ENCODE results near the gene ADGRD2. TPM values are rescaled to one million over a fixed set of nuclear protein-coding genes. Genes with fewer than 3 reads are reported as not detected.

The ADGRD2 gene
- total RNA-seq, 1 donor from 2014 or later, result not detected

- no peak for DNase-seq (ENCODE audit: extremely low spot score, unreplicated experiment)
- Mint-ChIP-seq H3K27ac (ENCODE audit: unreplicated experiment) (no peak overlapping the region), H3K9me3 (ENCODE audit: unreplicated experiment) (no peaks in the 10 kb centered on the region), H3K27me3 (ENCODE audit: unreplicated experiment) (peaks cover 26% of the 10 kb centered on the region), H3K4me1 (ENCODE audit: unreplicated experiment) (peaks cover 3% of the 10 kb centered on the region), H3K36me3 (ENCODE audit: unreplicated experiment) (no peaks in the 10 kb centered on the region), H3K4me3 (ENCODE audit: unreplicated experiment) (peak overlapping the region; percentile 14)
- no peak for TF ChIP-seq CTCF (IDR thresholded peaks at IDR 0.05)
Observed at GRCh38 chr9:124478354-124478753, 28.1 kb downstream of the ADGRD2 start.

GRCh38 chr9:124479371-124479770 is 29.1 kb downstream of the ADGRD2 start:
- H3K36me3 Mint-ChIP-seq (ENCODE audit: unreplicated experiment), result no peaks in the 10 kb centered on the region

GRCh38 chr9:124479947-124480620 is 29.8 kb downstream of the ADGRD2 start:
- TF ChIP-seq CTCF (IDR thresholded peaks at IDR 0.05), result no peak
- Mint-ChIP-seq H3K27me3 (ENCODE audit: unreplicated experiment) (peaks cover 26% of the 10 kb centered on the region), H3K36me3 (ENCODE audit: unreplicated experiment) (no peaks in the 10 kb centered on the region), H3K27ac (ENCODE audit: unreplicated experiment) (no peak overlapping the region), H3K4me3 (ENCODE audit: unreplicated experiment) (no peak overlapping the region), H3K9me3 (ENCODE audit: unreplicated experiment) (no peaks in the 10 kb centered on the region), H3K4me1 (ENCODE audit: unreplicated experiment) (peaks cover 3% of the 10 kb centered on the region)
- no peak for DNase-seq (ENCODE audit: extremely low spot score, unreplicated experiment)

More at GRCh38 chr9:124479371-124479770, 29.1 kb downstream of the ADGRD2 start:
- Mint-ChIP-seq H3K9me3 (ENCODE audit: unreplicated experiment) (no peaks in the 10 kb centered on the region), H3K4me3 (ENCODE audit: unreplicated experiment) (no peak overlapping the region), H3K27me3 (ENCODE audit: unreplicated experiment) (peaks cover 26% of the 10 kb centered on the region), H3K4me1 (ENCODE audit: unreplicated experiment) (peaks cover 3% of the 10 kb centered on the region), H3K27ac (ENCODE audit: unreplicated experiment) (no peak overlapping the region)
- no peak for DNase-seq (ENCODE audit: extremely low spot score, unreplicated experiment)
- no peak for TF ChIP-seq CTCF (IDR thresholded peaks at IDR 0.05)

- peak; percentile 41 for TF ChIP-seq CTCF (IDR thresholded peaks at IDR 0.05)
- no peaks in the 10 kb centered on the region for H3K9me3 Mint-ChIP-seq (ENCODE audit: unreplicated experiment)
- peaks cover 29% of the 10 kb centered on the region for H3K27me3 Mint-ChIP-seq (ENCODE audit: unreplicated experiment)
- H3K27ac Mint-ChIP-seq (ENCODE audit: unreplicated experiment), result no peak overlapping the region
- DNase-seq (ENCODE audit: extremely low spot score, unreplicated experiment), result no peak
- H3K4me3 Mint-ChIP-seq (ENCODE audit: unreplicated experiment), result no peak overlapping the region
- H3K36me3 Mint-ChIP-seq (ENCODE audit: unreplicated experiment), result no peaks in the 10 kb centered on the region
- peaks cover 3% of the 10 kb centered on the region for H3K4me1 Mint-ChIP-seq (ENCODE audit: unreplicated experiment)
Observed at GRCh38 chr9:124480621-124480981, 30.4 kb downstream of the ADGRD2 start.

- Mint-ChIP-seq H3K4me1 (ENCODE audit: unreplicated experiment) (peaks cover 3% of the 10 kb centered on the region), H3K9me3 (ENCODE audit: unreplicated experiment) (no peaks in the 10 kb centered on the region), H3K27ac (ENCODE audit: unreplicated experiment) (no peak overlapping the region), H3K4me3 (ENCODE audit: unreplicated experiment) (no peak overlapping the region), H3K27me3 (ENCODE audit: unreplicated experiment) (peaks cover 29% of the 10 kb centered on the region), H3K36me3 (ENCODE audit: unreplicated experiment) (no peaks in the 10 kb centered on the region)
- TF ChIP-seq CTCF (IDR thresholded peaks at IDR 0.05), result no peak
- no peak for DNase-seq (ENCODE audit: extremely low spot score, unreplicated experiment)
Observed at GRCh38 chr9:124481115-124481514, 30.9 kb downstream of the ADGRD2 start.

Data from osteocyte (in vitro differentiated cells).